ENCODE results near the gene GLP1R. TPM values are rescaled to one million over a fixed set of nuclear protein-coding genes. Genes with fewer than 3 reads are reported as not detected.

The GLP1R gene
- total RNA-seq, 1 experiment from 2014 or later = not detected

DNA sequence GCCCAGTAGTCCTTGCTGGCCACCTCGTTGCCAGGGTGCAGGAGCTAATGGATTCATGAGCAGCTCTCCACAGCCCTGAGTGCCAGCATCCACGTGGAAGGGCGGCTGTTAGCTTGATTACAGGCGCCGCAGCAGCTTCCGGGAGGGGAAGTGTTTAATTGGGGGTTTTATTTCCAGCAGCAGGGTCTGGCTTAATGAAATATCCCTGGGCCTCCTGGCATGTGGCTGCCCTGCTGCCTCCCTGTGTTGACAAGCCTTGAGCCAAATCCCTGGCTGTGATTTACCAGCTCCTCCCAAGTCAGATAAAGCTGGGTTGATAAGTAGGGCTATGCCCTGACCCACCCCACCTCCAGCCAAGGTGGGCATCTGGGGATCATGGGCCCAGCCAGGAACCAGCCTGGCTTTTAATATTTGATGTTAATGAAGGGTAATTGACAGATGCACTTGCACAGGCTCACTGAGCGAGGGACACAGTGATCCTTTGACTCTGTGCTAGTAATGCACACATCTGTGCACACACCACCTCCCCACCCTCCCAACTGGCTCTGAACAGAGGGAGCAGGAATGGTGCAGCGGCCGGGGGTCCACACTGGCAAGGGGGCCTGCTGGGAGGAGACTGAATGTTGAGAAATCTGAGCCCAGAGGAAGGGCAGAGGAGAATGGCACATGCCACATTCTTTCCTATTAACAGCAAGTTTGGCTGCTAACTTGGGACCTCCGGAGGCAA is 13.6 kb downstream of the GLP1R start:
- DNase-seq (ENCODE audit: low spot score) = no peak

DNA sequence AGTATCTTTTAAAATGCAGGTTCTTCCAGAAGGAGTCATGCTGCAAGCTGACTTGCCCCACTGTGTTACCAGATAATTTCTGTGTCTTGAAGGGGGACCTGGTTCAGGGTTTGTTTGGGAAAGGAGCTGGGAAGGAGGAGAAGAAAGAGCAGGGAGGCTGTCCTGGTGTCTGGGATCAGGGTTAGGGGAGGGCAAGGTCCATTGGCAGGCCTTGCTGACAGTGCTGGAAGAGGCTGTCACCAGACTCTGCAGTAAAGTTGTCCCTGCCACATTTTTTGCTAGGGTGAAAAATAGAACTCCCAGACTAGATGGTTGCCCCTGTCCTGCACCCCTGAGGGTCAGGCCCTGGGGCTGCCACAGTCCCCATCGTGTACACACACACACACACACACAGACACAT is 14.9 kb downstream of the GLP1R start:
- no peak for DNase-seq (ENCODE audit: low spot score)

DNA sequence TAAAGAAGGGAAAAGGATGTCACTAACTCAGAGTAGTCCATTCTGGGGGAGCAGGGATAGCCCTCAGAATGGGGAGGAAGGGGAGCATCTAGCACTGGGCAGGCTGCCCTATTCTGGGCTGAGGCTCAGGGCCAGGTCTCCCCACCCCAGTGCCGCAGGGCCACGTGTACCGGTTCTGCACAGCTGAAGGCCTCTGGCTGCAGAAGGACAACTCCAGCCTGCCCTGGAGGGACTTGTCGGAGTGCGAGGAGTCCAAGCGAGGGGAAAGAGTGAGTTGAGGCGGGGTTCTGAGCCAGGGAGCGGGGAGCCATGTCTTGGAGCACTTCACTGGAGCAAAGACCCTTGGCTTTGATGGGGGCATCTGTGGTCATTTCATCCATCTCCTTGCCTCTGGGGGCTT is 17.0 kb downstream of the GLP1R start:
- no peak for DNase-seq (ENCODE audit: low spot score)

DNA sequence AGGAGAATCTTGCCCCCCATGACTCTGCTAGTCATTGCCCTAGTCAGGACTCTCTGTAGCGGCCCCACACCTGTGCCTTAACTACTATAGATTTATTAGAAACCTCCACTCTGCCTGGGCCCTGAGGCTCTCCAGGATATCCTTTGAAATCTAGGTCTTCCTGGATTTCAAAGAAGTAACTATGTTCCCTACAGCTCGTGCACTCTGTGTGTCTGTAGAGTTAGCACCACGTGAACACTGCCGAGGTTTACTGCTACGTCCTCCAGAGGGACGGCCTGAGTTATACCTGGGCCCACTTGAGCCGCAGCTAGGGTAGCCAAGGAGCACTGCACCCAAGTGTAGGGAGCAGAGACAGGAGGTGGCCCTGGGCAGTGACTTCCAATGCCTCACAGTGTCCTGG is 19.8 kb downstream of the GLP1R start:
- DNase-seq (ENCODE audit: low spot score) = no peak

DNA sequence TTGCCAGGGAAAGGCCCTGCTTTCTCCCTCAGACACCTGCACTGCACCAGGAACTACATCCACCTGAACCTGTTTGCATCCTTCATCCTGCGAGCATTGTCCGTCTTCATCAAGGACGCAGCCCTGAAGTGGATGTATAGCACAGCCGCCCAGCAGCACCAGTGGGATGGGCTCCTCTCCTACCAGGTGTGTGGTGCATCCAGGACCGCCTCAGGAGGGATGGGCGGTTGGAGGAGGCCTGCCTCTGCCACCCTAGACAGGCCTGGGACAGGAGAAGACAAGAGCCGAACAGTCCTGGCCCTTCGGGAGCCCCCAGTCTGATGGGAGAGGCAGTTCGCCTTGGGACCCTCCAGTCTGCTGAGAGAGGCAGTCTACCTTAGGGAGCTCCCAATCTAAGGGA is 24.2 kb downstream of the GLP1R start:
- no peak for DNase-seq (ENCODE audit: low spot score)

DNA sequence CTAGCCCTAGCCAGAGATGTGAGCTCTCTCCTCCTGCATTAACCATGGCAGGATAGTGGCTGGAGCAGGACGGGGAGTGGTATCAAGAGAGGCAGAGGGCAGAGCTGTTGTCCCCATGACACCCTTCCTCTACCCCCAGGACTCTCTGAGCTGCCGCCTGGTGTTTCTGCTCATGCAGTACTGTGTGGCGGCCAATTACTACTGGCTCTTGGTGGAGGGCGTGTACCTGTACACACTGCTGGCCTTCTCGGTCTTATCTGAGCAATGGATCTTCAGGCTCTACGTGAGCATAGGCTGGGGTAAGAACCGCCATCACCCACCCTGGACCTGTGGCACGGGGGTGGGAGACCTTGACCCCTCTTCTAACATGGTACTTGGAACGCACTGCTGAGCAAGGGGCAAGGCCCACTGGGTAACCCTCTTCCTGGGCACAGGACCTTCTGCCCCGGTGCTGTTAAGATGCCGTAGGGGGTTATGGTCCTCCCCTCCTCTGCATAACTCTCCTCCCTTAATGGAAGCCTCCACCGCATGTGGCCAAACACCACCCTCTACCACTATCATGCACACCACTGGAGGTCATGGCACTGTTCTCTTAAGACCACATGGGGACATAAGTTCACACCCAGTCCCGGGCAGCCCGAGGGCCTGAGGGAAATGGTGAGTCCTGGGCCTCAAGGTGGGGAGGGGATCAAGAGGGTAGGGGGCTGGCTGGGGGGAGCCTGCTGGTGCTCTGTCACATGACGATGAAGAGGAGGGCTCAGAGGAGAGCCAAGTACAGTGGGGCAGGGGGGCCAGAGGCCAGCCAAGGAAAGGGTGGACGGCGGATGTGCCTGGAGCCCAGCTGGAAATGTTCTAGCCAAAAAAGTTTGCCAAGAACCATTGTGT is 25.1 kb downstream of the GLP1R start:
- no peak for DNase-seq (ENCODE audit: low spot score)

DNA sequence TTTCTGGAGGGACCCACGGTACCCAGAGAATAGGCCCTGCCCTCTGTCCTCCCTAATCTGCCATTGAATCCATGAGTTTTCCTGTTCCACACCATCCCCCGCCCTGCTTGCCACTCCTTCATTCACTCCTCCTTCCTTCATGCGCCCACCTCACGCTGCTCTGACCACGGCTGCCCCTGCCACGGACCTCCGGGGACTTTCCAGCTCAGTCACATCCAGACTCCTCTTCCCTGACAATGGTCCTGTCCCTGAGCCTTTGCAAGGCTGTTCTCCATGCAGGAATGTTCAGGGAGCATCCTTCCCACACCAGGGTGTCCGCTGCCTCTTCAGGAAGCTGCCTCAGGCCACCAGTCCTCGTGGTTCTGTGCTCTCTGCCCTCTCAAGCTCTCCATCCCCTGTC is 25.9 kb downstream of the GLP1R start:
- no peak for DNase-seq (ENCODE audit: low spot score)

DNA sequence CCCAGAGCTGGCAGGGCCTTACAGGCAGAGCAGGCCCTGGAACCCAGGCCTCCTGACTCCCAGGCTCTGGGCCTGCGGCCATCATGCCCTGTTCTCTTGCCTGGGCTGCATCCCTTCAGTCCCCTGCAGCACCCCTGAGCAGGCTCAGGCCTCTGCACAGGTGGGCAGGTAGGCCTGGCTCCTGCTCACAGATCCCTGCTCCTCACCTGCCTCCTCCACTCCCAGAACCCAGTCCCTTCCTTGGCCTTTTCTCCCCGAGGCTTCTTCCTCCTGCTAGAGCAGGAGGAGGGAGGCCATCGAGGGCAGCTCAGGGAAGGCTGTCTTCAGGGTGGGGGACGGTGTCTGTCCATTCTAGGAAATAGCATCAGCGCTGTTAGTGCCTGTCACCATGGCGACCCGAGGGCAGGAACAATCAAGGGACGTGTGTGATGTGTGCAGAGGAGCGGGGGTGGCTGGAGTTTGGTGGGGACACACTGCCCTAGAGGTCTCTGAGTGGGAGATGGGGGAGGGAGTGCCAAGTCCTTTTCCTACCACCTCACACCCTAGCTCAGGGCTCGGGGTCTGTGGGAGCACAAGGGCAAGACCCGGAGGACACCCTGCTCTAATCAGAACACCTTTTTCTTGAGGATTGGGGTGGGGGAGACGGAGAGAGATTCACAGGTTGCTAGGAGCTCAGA is 26.6 kb downstream of the GLP1R start:
- DNase-seq (ENCODE audit: low spot score) = no peak

DNA sequence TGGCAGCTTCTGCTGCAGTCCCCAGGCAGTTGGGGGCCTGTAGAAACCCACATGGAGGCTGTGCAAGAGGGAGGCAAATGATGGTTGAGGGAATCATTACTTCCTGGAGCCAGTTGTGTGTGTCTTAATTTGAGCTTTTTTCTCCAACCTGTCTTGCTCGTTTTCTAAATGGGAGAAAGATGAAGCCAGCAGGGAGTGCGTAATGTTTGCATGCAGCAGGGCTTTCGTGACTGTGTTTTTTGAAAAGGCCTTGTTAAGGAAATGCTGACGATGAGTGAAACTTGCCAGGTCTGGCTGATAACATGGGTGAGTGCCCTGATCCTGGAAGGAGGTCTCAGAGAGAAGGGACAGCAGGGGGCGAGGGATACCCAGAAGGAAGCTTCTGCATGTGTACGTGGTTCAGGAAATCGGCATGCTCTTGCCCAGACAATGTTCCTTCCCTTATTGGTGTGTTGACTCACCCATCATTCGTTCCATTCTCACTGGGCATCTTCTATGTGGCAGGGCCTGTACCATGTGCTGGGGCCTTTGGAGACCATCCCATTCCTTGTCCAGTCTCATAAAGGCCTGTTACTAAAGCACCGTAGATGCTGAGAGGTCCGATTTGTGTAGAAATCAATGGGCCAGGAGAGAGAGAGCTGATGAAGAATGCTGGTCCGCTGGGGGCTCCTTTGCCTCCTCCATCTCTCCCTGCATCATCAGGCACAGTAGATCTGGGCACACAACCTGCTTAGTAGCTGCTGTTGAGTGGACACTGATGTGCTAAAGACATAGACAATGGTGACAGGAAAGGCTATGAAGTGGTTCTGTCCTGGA is 27.4 kb downstream of the GLP1R start:
- DNase-seq (ENCODE audit: low spot score) = no peak

DNA sequence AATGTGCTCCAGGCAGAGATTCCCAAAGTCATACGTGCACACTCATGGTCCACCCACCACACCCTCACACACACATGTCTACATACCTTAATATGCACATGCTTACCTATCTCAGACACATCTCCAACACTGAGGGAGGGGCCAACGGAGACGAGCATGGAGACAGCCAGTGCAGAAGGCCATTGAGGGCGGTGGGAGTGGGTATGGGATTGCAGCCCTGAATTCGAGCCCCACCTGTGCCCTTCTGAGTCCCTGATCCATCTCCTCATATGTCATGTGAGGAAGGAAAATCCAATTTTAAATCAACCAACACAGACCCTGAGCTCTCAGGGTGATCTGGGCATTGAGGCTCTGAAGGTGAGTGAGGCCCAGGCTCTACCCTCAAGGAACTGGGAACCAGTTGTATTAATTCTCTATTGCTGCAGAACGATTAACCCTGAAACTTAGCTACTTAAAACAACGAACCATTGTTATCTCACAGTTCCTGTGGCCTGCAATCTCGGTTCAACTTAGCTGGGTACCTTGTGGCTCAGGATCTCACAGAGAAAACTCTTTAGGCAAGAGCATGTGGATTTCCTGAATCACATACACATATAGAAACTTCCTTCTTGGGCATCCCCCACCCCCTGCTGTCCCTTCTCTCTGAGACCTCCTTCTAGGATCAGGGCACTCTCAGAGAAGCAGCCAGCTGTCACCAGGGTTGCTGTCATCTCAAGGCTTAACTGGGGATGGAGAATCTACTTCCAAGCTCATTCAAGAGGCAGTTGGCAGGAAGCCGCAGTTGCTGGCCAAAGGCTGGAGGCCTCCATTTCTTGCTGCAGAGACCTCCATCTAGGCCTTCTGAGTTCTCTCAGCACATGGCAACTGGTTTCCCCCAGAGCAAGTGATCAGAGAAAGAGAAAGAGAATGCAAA is 28.3 kb downstream of the GLP1R start:
- no peak for DNase-seq (ENCODE audit: low spot score)

DNA sequence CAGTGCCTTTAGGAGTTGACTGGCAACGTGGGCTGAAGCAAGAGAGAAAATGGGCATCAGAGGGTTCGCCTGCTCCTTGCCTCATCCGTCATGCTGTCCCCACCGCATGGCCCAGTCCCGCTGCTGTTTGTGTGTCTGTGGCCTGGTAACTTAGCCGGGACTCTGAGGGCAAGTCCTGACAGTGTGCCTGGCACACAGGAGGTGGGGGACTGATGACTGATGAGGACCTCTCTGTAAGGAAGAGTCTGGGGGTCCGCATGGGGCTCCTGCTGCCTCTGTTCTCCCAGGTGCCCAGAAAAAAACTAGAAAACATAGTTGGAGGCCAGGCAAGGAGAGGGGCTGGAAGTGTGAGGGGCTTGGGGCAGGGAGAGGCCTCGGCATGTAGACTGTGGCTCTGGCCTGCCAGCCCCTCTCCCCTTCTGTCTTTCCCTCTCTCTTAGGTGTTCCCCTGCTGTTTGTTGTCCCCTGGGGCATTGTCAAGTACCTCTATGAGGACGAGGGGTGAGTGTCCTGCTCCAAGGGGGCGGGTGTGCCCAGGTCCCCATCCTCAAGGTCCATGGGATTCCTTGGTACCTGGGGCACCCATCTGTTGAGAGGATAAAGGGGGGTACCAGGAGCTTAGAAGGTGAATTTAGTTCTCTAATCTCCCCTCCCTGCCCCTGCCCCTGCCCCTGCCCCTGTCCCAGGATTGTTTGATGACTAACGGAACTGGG is 29.5 kb downstream of the GLP1R start:
- no peak for DNase-seq (ENCODE audit: low spot score)

DNA sequence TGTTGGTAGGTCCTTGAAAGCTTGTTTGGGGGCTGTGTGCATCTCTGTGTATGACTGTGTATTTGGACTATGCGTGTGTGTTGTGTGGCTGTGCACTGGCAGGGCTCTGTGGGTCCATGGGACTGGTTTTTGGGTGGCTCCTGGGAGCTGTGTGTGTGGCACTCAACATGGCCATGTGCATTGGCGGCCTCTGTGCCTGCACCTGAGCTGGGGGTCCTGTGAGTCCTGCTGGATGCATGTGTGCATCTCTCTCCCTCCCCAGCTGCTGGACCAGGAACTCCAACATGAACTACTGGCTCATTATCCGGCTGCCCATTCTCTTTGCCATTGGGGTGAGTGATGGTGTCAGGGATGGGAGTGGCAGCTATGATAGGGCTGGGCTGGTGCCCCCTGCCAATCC is 30.1 kb downstream of the GLP1R start:
- DNase-seq (ENCODE audit: low spot score) = no peak

DNA sequence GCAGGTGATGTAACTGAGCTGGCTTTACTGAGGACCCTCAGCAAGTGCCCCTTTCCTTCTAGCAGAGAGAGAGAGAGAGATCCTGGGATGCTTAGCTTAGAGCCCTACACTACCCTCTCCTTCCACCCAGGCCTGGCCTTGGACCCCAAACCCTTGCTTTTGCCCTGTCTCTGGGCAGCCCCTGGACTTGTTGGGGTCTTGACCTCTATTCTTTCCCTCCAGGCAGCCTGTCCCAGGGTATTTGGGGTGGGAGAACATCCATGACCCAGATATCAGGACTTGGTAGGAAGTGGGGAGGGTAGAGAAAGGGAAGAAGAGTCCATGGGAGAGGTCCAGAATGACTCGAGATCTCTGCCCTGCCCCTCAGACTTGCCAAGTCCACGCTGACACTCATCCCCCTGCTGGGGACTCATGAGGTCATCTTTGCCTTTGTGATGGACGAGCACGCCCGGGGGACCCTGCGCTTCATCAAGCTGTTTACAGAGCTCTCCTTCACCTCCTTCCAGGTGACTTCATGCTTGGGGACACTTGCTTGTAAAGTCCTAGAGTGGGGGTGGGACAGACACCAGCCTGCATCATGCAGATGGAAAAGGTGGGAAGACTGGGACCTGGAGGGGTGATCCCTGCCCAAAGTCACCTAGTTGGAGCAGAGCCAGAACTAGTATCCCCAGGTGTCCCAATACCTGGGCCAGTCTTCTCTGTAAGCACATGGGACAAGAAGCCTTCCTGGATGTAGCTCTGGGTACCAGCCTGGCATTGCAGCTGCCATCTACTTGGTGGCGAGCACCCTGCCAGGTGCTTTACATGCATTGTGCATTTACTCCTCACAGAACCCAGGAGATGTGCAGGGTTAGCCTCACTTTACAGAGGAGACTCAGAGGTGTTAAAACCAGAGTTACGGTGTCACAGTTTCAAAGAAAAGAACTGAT is 30.9 kb downstream of the GLP1R start:
- DNase-seq (ENCODE audit: low spot score) = no peak

DNA sequence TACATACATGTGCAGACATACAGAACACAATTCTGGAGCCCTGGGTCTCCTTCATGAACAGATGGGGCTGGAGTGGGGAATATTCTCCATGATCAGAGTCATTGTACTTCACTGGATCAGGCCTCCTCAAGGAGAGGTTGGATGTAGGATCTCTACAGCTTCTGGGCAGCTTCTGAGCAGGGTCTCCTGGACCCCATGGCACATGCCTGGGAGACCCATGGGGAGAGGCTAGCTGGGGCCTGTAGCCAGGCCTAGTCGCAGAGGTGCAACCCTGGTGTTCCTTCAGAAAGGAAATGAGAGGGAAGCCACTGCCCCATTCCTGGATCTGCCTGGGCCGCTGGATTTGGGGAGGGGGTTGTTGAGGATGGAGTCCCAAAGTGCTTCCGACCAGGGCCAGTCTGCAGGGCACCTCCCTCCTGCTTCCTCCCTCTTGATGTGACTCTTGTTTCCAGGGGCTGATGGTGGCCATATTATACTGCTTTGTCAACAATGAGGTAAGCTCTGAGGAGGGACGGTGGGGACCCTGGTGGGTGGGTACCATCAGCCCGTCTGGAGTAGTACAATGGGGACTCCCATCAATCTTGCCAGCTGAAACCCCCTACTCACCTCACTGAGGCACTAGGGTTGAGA is 31.8 kb downstream of the GLP1R start:
- no peak for DNase-seq (ENCODE audit: low spot score)

DNA sequence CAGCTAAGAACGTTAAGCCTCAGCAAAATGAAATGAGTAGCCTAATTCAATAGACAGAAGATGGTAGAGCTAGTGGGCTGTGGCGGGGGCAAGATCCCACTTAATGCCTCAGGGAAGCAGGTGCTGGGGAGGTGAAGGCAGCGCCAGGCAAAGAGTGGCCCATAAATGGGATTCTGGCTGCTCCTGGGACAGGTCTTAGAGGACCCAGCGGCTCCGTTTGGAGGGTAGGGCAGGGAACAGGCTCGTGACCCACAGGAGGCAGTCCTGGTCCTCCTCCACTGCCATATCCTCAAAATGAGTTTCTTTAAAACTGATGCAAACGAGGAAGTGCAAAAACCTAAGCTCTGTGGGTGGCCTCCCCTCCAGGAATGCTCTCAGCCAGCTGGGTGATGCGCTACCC is 33.7 kb downstream of the GLP1R start:
- no peak for DNase-seq (ENCODE audit: low spot score)

DNA sequence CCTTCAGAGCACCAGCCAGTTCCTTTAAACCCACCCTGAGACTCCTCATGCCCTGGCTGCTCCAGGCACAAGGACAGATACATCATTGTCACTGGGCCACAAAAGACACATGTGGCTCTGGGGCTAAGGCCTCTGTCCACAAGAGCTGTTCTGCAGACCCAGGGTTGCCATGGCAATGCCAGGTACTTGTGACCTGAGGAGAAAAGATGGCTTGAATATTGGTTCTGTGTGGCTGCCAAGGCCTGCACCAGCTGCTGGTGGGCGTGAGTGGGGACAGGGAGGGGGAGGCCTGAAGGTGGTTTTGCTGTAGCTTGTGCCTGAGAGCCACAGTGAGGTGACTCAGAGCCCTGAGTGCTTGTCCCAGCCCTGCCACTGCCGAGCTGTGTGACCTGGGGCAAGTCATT is 34.7 kb downstream of the GLP1R start:
- DNase-seq (ENCODE audit: low spot score) = no peak

DNA sequence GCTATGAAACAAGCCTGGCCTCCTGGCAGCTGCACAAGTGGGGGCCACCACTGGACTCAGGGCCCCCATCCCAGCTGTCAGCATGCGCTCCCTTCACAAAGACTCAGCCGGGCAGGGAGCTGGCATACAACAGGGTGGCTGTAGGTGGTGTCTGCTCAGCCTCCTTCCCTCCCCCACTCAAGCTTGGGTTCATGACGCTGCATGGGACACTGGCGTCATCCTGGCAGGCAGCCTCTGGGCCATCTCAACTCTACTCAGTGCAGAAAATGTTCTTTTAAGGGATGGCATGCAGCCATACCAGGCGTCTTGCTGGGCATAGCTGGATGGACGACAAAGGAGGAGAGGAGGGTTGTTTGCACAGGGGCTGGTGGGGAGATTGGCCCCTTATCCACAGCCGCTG is 35.9 kb downstream of the GLP1R start:
- no peak for DNase-seq (ENCODE audit: low spot score)

DNA sequence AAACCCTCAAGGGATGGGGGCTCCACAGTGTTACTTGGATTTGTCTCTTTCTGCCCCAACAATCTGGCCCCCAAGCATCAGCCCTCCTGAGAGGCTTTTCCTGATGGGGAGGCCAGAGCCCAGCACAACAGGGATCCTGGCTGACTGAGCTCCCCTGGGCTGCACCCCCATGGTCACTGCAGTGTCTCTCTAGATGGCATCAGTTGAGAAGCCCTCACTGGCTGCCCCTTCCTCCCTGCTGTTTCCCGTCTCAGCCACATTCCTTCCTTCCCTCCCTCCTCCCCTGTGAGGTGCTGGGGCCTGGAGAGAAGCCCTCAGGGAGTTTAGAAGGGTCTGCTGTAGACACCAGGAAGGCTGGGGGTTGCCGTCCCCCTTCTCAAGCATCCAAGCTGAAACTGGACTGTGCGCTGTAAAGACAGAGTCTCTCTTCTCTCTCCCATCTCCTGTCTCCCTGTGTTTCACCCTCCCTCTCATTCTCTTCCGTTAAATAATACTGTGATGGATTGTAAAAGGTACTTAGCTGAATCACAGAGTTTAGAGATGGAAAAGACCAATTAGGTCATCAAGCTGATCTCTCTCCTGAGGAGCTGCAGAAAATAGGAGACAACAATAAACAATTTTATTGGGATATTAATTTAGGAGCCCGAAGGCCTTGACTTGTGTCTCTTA is 36.7 kb downstream of the GLP1R start:
- no peak for DNase-seq (ENCODE audit: low spot score)

Data from A172 (cell line).